Measurements from ENCODE around the gene HELQ. TPM values are rescaled to one million over a fixed set of nuclear protein-coding genes. Genes with fewer than 3 reads are reported as not detected.

The HELQ gene
- total RNA-seq, 1 donor from 2014 or later: 1.1 TPM

GRCh38 chr4:83388313-83388676, 67.3 kb downstream of the HELQ start:
- intact Hi-C loops (cut with DNase I): no loop called here
- no peaks in the 10 kb centered on the region for H3K27me3 ChIP-seq
- no peaks in the 10 kb centered on the region for H3K9me3 ChIP-seq
- H3K4me1 ChIP-seq: no peaks in the 10 kb centered on the region
- no peak overlapping the region for H3K27ac ChIP-seq
- H3K36me3 ChIP-seq: no peaks in the 10 kb centered on the region
- H3K4me3 ChIP-seq: no peak overlapping the region
- DNase-seq (ENCODE audit: low spot score in 2 of 2): no peak
- TF ChIP-seq, protein P1, sequence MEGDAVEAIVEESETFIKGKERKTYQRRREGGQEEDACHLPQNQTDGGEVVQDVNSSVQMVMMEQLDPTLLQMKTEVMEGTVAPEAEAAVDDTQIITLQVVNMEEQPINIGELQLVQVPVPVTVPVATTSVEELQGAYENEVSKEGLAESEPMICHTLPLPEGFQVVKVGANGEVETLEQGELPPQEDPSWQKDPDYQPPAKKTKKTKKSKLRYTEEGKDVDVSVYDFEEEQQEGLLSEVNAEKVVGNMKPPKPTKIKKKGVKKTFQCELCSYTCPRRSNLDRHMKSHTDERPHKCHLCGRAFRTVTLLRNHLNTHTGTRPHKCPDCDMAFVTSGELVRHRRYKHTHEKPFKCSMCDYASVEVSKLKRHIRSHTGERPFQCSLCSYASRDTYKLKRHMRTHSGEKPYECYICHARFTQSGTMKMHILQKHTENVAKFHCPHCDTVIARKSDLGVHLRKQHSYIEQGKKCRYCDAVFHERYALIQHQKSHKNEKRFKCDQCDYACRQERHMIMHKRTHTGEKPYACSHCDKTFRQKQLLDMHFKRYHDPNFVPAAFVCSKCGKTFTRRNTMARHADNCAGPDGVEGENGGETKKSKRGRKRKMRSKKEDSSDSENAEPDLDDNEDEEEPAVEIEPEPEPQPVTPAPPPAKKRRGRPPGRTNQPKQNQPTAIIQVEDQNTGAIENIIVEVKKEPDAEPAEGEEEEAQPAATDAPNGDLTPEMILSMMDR (IDR thresholded peaks at IDR 0.05): no peak

GRCh38 chr4:83387476-83388312, 67.9 kb downstream of the HELQ start:
- TF ChIP-seq, protein P1 (IDR thresholded peaks at IDR 0.05): no peak
- Histone ChIP-seq H3K27ac (no peak overlapping the region), H3K4me3 (no peak overlapping the region), H3K9me3 (no peaks in the 10 kb centered on the region), H3K27me3 (no peaks in the 10 kb centered on the region), H3K4me1 (no peaks in the 10 kb centered on the region), H3K36me3 (no peaks in the 10 kb centered on the region)
- DNase-seq (ENCODE audit: low spot score in 2 of 2): no peak
- intact Hi-C loops (cut with DNase I): no loop called here

- no peaks in the 10 kb centered on the region for H3K4me1 ChIP-seq
- no peaks in the 10 kb centered on the region for H3K27me3 ChIP-seq
- TF ChIP-seq, protein P1 (IDR thresholded peaks at IDR 0.05): no peak
- H3K4me3 ChIP-seq: no peak overlapping the region
- no peak for DNase-seq (ENCODE audit: low spot score in 2 of 2)
- intact Hi-C loops (cut with DNase I): no loop called here
- no peaks in the 10 kb centered on the region for H3K36me3 ChIP-seq
- no peak overlapping the region for H3K27ac ChIP-seq
- no peaks in the 10 kb centered on the region for H3K9me3 ChIP-seq
These were observed 68.6 kb downstream of the HELQ start for GRCh38 chr4:83387012-83387411.

GRCh38 chr4:83382850-83383249, 72.8 kb downstream of the HELQ start:
- TF ChIP-seq, protein P1 (IDR thresholded peaks at IDR 0.05): no peak
- DNase-seq (ENCODE audit: low spot score in 2 of 2): no peak
- Histone ChIP-seq H3K4me3 (no peak overlapping the region), H3K9me3 (no peaks in the 10 kb centered on the region), H3K27ac (no peak overlapping the region), H3K27me3 (no peaks in the 10 kb centered on the region), H3K4me1 (no peaks in the 10 kb centered on the region), H3K36me3 (no peaks in the 10 kb centered on the region)
- intact Hi-C loops (cut with DNase I): no loop called here

DNA sequence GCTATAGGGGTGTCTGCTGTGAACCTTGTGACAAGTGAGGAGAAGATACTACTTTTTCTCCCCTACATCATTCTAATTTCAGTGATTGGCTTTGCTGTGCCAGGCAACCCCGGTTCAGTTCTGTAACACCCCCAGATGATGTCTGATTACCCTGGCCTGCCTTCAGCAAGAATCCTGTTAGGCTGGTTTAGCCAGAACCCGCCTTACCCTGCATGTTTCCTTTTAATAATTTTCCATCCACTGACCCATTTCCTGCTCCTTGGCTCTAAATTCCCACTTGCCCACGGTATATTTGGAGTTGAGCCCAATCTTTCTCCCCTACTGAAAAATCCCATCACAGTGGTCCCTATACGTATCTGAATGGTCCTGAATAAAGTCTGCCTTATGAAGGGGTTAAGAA, 74.5 kb downstream of the HELQ start:
- no peak for DNase-seq (ENCODE audit: low spot score in 2 of 2)
- TF ChIP-seq, protein P1 (IDR thresholded peaks at IDR 0.05): no peak
- Histone ChIP-seq H3K27me3 (no peaks in the 10 kb centered on the region), H3K36me3 (no peaks in the 10 kb centered on the region), H3K4me3 (no peak overlapping the region), H3K4me1 (no peaks in the 10 kb centered on the region), H3K27ac (no peak overlapping the region), H3K9me3 (no peaks in the 10 kb centered on the region)
- intact Hi-C loops (cut with DNase I): no loop called here
